Neural cell (in vitro differentiated cells): ENCODE results near the gene IPO11. TPM values are rescaled to one million over a fixed set of nuclear protein-coding genes. Genes with fewer than 3 reads are reported as not detected.

Experiments
- H2AFZ ChIP-seq: fragments of 200-600, 300-800 bp; sonication (generic), shearing (Covaris generic); 2 replicates; pipeline ENCODE4 v1.6.0; 2014; ENCODE audit warnings: low read depth, mild to moderate bottlenecking, antibody characterized with exemption, low read length, moderate library complexity
- H3F3A ChIP-seq: fragments of 200-600 bp; shearing (Covaris generic); 2 replicates; pipeline ENCODE4 v1.6.1; 2016; ENCODE audit warnings: mild to moderate bottlenecking, moderate library complexity, mixed read lengths, antibody characterized with exemption, low read length; ENCODE audit not compliant: insufficient read depth, poor library complexity, severe bottlenecking
- H3K27ac ChIP-seq: fragments of 200-600, 300-800 bp; sonication (generic), shearing (Covaris generic); 2 replicates; pipeline ENCODE4 v1.5.1; 2014; ENCODE audit warnings: mild to moderate bottlenecking, low read length, moderate library complexity
- H3K27me3 ChIP-seq: fragments of 300-800, 200-600 bp; sonication (generic), shearing (Covaris generic); 2 replicates; pipeline ENCODE4 v1.6.0; 2014; ENCODE audit warnings: mild to moderate bottlenecking, low read depth, low read length, moderate library complexity; ENCODE audit not compliant: insufficient read depth
- H3K36me3 ChIP-seq: fragments of 300-800, 200-600 bp; sonication (generic), shearing (Covaris generic); 2 replicates; pipeline ENCODE4 v1.5.1; 2014; ENCODE audit warnings: mild to moderate bottlenecking, antibody characterized with exemption, low read length, moderate library complexity; ENCODE audit not compliant: insufficient read depth
- H3K4me2 ChIP-seq: fragments of 300-800, 200-600 bp; sonication (generic), shearing (Covaris generic); 2 replicates; pipeline ENCODE4 v1.6.0; 2014; ENCODE audit warnings: mild to moderate bottlenecking, low read length
- H3K4me3 ChIP-seq: fragments of 300-800, 200-600 bp; sonication (generic), shearing (Covaris generic); 2 replicates; pipeline ENCODE4 v1.5.1; 2014; ENCODE audit warnings: mild to moderate bottlenecking, low read length, moderate library complexity
- H3K79me2 ChIP-seq: fragments of 200-600 bp; shearing (Covaris generic); replicated peaks from 2 replicates; pipeline ENCODE4 v1.6.0; 2014; ENCODE audit warnings: mild to moderate bottlenecking, low read length, moderate library complexity; ENCODE audit not compliant: insufficient read depth
- H3K9ac ChIP-seq: fragments of 300-800, 200-600 bp; sonication (generic), shearing (Covaris generic); 2 replicates; pipeline ENCODE4 v1.6.1; 2016; ENCODE audit warnings: mild to moderate bottlenecking, low read length, mixed read lengths
- H3K9me2 ChIP-seq: fragments of 200-600 bp; shearing (Covaris generic); 2 replicates; pipeline ENCODE4 v1.6.1; 2016; ENCODE audit warnings: mild to moderate bottlenecking, low read length, mixed read lengths; ENCODE audit not compliant: insufficient read depth
- H3K9me3 ChIP-seq: fragments of 200-600, 300-800 bp; sonication (generic), shearing (Covaris generic); 2 replicates; pipeline ENCODE4 v1.6.1; 2016; ENCODE audit warnings: mild to moderate bottlenecking, mixed run types, low read length, moderate library complexity, mixed read lengths
- H4K20me1 ChIP-seq: fragments of 200-600 bp; shearing (Covaris generic); 2 replicates; pipeline ENCODE4 v1.6.1; 2016; ENCODE audit warnings: mild to moderate bottlenecking, mixed run types; ENCODE audit not compliant: insufficient read depth
- EP300 ChIP-seq: fragments of 450-650 bp; conservative IDR thresholded peaks from 2 replicates; pipeline ENCODE4 v1.6.1; 2014; ENCODE audit warnings: antibody characterized with exemption, mild to moderate bottlenecking, moderate library complexity; ENCODE audit not compliant: poor library complexity, severe bottlenecking
- EZH2 ChIP-seq: fragments of 200-600, 300-800 bp; shearing (Covaris generic), sonication (generic); IDR thresholded peaks from 2 replicates; pipeline ENCODE4 v1.6.1; 2014; ENCODE audit warnings: antibody characterized with exemption, low read length, borderline replicate concordance, mild to moderate bottlenecking; ENCODE audit not compliant: insufficient read depth, poor library complexity, severe bottlenecking
- MXI1 ChIP-seq: fragments of 450-650 bp; conservative IDR thresholded peaks from 2 replicates; pipeline ENCODE4 v1.6.1; 2014; ENCODE audit warnings: antibody characterized with exemption, mild to moderate bottlenecking; ENCODE audit not compliant: poor library complexity, severe bottlenecking
- POLR2AphosphoS5 ChIP-seq: IDR thresholded peaks from 2 replicates; pipeline ENCODE4 v1.6.1; 2012
- RAD21 ChIP-seq: fragments of 450-650 bp; conservative IDR thresholded peaks from 2 replicates; pipeline ENCODE4 v1.6.1; 2014; ENCODE audit warnings: antibody characterized with exemption, mild to moderate bottlenecking, moderate library complexity
- SMC3 ChIP-seq: fragments of 450-650 bp; conservative IDR thresholded peaks from 2 replicates; pipeline ENCODE4 v1.6.1; 2014; ENCODE audit warnings: antibody characterized with exemption, mild to moderate bottlenecking, moderate library complexity; ENCODE audit not compliant: poor library complexity
- TAF1 ChIP-seq: IDR thresholded peaks from 2 replicates; pipeline ENCODE4 v1.6.1; 2012; ENCODE audit warnings: low read depth
- polyA plus RNA-seq: library from polyadenylated mRNA; depleted of rRNA; stranded (reverse); fragments of >200 nt; gene quantifications from 2 replicates; pipeline ENCODE4 v1.2.3, GENCODE V29; 2014
- TF ChIP-seq, protein P1 (sequence below): fragments of 450-650 bp; IDR thresholded peaks from 2 replicates; pipeline ENCODE4 v1.5.1; 2014; ENCODE audit warnings: antibody characterized with exemption, mild to moderate bottlenecking, moderate library complexity; ENCODE audit not compliant: poor library complexity, severe bottlenecking
- TF ChIP-seq, protein P2 (sequence below): IDR thresholded peaks from 2 replicates; pipeline ENCODE4 v1.6.1; 2012; ENCODE audit warnings: borderline replicate concordance

The IPO11 gene
- polyA plus RNA-seq, 1 donor from 2014 or later = 12.5 TPM

DNA sequence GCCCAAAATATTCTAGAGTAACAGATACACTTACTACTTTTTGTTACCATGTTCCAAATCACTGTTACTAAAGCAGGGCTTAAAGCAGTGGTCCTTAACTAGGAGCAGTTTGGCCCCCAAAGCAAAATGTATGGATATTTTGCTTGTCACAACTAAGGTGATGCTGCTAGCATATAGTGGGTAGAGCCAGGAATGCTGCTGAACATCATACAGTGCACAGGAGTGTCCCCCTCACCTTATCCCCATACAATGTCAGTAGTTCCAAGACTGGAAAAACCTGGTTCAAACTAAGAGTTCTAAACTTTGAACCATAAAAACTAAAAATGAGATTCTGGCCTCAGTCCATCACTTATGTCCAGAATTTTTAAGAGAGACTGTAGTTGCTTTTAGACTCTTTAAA lies 36.9 kb upstream of the IPO11 start:
- Histone ChIP-seq H3K4me3 (no peak overlapping the region), H3K79me2 (no peaks in the 10 kb centered on the region), H3K9me2 (no peaks in the 10 kb centered on the region), H3K27me3 (no peaks in the 10 kb centered on the region), H4K20me1 (no peaks in the 10 kb centered on the region), H2AFZ (no peak overlapping the region), H3K27ac (no peak overlapping the region), H3K9me3 (no peaks in the 10 kb centered on the region), H3F3A (no peaks in the 10 kb centered on the region), H3K36me3 (peaks cover 26% of the 10 kb centered on the region), H3K4me2 (no peak overlapping the region), H3K9ac (no peak overlapping the region)
- TF ChIP-seq EZH2 (no peak), SMC3 (no peak), TAF1 (no peak), EP300 (no peak)
- TF ChIP-seq, protein P1, sequence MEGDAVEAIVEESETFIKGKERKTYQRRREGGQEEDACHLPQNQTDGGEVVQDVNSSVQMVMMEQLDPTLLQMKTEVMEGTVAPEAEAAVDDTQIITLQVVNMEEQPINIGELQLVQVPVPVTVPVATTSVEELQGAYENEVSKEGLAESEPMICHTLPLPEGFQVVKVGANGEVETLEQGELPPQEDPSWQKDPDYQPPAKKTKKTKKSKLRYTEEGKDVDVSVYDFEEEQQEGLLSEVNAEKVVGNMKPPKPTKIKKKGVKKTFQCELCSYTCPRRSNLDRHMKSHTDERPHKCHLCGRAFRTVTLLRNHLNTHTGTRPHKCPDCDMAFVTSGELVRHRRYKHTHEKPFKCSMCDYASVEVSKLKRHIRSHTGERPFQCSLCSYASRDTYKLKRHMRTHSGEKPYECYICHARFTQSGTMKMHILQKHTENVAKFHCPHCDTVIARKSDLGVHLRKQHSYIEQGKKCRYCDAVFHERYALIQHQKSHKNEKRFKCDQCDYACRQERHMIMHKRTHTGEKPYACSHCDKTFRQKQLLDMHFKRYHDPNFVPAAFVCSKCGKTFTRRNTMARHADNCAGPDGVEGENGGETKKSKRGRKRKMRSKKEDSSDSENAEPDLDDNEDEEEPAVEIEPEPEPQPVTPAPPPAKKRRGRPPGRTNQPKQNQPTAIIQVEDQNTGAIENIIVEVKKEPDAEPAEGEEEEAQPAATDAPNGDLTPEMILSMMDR = no peak
- TF ChIP-seq, protein P2, sequence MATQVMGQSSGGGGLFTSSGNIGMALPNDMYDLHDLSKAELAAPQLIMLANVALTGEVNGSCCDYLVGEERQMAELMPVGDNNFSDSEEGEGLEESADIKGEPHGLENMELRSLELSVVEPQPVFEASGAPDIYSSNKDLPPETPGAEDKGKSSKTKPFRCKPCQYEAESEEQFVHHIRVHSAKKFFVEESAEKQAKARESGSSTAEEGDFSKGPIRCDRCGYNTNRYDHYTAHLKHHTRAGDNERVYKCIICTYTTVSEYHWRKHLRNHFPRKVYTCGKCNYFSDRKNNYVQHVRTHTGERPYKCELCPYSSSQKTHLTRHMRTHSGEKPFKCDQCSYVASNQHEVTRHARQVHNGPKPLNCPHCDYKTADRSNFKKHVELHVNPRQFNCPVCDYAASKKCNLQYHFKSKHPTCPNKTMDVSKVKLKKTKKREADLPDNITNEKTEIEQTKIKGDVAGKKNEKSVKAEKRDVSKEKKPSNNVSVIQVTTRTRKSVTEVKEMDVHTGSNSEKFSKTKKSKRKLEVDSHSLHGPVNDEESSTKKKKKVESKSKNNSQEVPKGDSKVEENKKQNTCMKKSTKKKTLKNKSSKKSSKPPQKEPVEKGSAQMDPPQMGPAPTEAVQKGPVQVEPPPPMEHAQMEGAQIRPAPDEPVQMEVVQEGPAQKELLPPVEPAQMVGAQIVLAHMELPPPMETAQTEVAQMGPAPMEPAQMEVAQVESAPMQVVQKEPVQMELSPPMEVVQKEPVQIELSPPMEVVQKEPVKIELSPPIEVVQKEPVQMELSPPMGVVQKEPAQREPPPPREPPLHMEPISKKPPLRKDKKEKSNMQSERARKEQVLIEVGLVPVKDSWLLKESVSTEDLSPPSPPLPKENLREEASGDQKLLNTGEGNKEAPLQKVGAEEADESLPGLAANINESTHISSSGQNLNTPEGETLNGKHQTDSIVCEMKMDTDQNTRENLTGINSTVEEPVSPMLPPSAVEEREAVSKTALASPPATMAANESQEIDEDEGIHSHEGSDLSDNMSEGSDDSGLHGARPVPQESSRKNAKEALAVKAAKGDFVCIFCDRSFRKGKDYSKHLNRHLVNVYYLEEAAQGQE = no peak

DNA sequence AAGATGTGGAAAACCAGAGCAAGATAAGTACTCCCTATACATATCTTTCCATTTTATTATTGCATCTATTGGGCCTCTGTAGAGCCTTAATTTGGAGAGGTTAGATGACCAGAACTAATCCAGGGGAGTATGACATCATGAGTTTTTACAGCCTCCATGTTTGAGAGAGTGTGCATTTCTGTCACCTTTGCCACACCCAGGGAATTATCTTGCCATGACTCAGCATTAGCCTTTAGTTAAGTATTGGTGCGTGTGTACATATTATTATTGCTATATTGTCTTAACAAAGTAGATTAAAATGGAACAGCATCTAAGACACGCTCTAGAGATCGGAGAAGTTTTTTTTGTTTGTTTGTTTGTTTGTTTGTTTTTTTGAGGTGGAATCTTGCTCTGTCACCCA lies 36.5 kb upstream of the IPO11 start:
- no peak for TF ChIP-seq MXI1
- no peak for TF ChIP-seq TAF1
- TF ChIP-seq, protein P2 = no peak
- no peak for TF ChIP-seq RAD21
- TF ChIP-seq, protein P1 = no peak
- no peak for TF ChIP-seq EP300
- no peak for TF ChIP-seq POLR2AphosphoS5
- Histone ChIP-seq H3F3A (no peaks in the 10 kb centered on the region), H3K9ac (no peak overlapping the region), H3K4me2 (no peak overlapping the region), H3K27me3 (no peaks in the 10 kb centered on the region), H3K27ac (no peak overlapping the region), H2AFZ (no peak overlapping the region), H3K79me2 (no peaks in the 10 kb centered on the region), H3K36me3 (peaks cover 31% of the 10 kb centered on the region), H3K4me3 (no peak overlapping the region), H3K9me2 (no peaks in the 10 kb centered on the region), H4K20me1 (no peaks in the 10 kb centered on the region), H3K9me3 (no peaks in the 10 kb centered on the region)
